ENCODE data around the gene SARDH. TPM values are rescaled to one million over a fixed set of nuclear protein-coding genes. Genes with fewer than 3 reads are reported as not detected.

The SARDH gene
- total RNA-seq, 6 experiments from 2014 or later = 67.3 to 183 (median 101) TPM

DNA sequence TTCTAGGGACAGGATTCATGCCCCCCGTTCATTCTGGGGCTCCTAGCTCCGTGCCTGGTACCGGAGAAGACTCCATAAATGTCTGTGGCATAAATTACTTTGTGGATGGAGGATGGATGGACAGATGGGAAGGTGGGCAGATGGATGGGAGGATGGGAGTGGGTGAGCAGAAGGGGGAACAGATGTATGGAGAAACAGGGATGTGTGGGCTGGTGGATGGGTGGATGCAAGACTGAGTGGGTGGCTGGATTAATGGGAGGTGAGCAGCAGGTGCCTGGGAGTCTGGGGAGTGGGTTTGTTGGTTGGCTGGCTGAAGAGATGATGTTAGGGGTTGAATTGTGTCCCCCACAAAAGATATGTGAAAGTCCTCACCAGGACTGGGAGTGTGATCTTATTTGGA, 43.5 kb downstream of the SARDH start:
- Histone ChIP-seq H3K9me3 (no peaks in the 10 kb centered on the region), H3K27me3 (no peaks in the 10 kb centered on the region), H3K27ac (no peak overlapping the region), H3K36me3 (peaks cover 0 to 54% (median 23%) of the 10 kb centered on the region in 4 donors), H3K4me1 (peaks cover 0 to 11% (median 0%) of the 10 kb centered on the region in 4 donors), H3K4me3 (no peak overlapping the region)
- DNase-seq (no peak), ATAC-seq (no peak)
- 63% methylated on average over 3 of the region's 3 CpGs for WGBS (ENCODE audit: insufficient coverage, low coverage, low lambda C conversion rate, missing lambda C conversion rate)
- no peak for TF ChIP-seq POLR2A (IDR thresholded peaks at IDR 0.05)
- TF ChIP-seq, protein P1, sequence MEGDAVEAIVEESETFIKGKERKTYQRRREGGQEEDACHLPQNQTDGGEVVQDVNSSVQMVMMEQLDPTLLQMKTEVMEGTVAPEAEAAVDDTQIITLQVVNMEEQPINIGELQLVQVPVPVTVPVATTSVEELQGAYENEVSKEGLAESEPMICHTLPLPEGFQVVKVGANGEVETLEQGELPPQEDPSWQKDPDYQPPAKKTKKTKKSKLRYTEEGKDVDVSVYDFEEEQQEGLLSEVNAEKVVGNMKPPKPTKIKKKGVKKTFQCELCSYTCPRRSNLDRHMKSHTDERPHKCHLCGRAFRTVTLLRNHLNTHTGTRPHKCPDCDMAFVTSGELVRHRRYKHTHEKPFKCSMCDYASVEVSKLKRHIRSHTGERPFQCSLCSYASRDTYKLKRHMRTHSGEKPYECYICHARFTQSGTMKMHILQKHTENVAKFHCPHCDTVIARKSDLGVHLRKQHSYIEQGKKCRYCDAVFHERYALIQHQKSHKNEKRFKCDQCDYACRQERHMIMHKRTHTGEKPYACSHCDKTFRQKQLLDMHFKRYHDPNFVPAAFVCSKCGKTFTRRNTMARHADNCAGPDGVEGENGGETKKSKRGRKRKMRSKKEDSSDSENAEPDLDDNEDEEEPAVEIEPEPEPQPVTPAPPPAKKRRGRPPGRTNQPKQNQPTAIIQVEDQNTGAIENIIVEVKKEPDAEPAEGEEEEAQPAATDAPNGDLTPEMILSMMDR (IDR thresholded peaks at IDR 0.05) = no peak
- intact Hi-C loops (cut with DNase I) = no loop called here

GRCh38 chr9:133693703-133694529, 44.2 kb downstream of the SARDH start:
- peaks cover 0 to 62% (median 26%) of the 10 kb centered on the region in 4 donors for H3K36me3 ChIP-seq

DNA sequence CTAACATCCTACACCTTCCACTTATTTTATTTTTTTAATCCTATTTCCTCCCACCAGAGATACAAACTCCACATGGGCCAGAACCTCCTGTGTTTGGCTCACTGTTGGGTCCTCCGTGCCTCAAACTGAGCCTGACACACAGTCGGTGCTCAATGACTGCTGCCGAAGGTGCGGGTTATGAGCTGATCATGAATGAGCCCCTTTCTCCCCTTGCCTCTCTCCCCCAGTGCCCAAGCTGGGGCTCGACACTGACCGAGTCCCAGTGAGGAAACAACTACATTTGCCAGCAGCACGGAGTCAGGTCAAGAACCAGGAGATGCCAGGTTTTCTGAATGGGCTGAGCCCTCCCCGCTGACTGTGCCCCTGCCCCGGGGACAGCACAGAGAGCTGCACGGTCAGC, 45.0 kb downstream of the SARDH start:
- intact Hi-C loops (cut with DNase I) = no loop called here
- Histone ChIP-seq H3K27ac (no peak overlapping the region), H3K27me3 (no peaks in the 10 kb centered on the region), H3K9me3 (no peaks in the 10 kb centered on the region), H3K4me3 (no peak overlapping the region), H3K4me1 (peaks cover 0 to 11% (median 0%) of the 10 kb centered on the region in 4 donors), H3K36me3 (peaks cover 0 to 63% (median 26%) of the 10 kb centered on the region in 4 donors)
- 85% methylated on average over 7 of the region's 10 CpGs for WGBS (ENCODE audit: insufficient coverage, low coverage, low lambda C conversion rate, missing lambda C conversion rate)
- ATAC-seq (no peak), DNase-seq (no peak)
- TF ChIP-seq, protein P1 (IDR thresholded peaks at IDR 0.05) = no peak
- no peak for TF ChIP-seq POLR2A (IDR thresholded peaks at IDR 0.05)

More at GRCh38 chr9:133693703-133694529, 44.2 kb downstream of the SARDH start:
- intact Hi-C loops (cut with DNase I) = no loop called here
- no peaks in the 10 kb centered on the region for H3K9me3 ChIP-seq
- 83% methylated on average over 7 of the region's 32 CpGs for WGBS (ENCODE audit: insufficient coverage, low coverage, low lambda C conversion rate, missing lambda C conversion rate)
- TF ChIP-seq POLR2A (IDR thresholded peaks at IDR 0.05) = no peak
- TF ChIP-seq, protein P1 (IDR thresholded peaks at IDR 0.05) = no peak
- H3K27me3 ChIP-seq = no peaks in the 10 kb centered on the region
- no peak overlapping the region for H3K4me3 ChIP-seq
- no peak overlapping the region for H3K27ac ChIP-seq
- peaks cover 0 to 11% (median 0%) of the 10 kb centered on the region in 4 donors for H3K4me1 ChIP-seq
- DNase-seq = peak in 1 of 3 donors; percentile 7
- no peak for ATAC-seq

DNA sequence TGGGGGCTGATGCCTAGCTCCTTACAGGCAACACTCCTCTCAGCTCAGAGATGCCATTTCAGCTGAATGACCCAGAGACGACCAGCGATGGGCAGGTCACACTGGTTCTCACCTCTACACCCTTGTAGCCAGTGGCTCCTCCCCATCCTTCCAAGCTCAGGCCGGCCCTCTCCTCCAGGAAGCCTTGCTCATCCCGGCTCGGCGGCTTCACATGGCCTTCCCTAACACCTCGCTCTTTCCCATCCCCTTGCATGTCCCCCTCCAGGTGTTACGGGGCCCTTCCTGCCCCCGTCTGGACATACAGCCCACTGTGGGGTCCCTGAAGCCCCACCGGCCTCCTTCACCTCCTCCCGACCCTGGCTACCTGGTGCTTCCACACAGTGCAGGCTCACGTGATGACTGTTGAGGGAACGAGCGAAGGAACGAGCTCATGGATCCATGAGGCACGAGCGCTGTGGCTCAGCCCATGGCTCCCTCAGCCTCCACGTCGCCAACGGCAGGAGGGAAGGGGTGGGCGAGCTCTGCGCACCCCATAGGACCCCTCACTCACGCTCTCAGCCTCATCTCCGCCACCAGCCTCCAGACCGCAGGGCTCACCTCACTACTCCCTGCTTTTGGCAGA, 45.7 kb downstream of the SARDH start:
- Histone ChIP-seq H3K4me3 (no peak overlapping the region), H3K27me3 (no peaks in the 10 kb centered on the region), H3K27ac (no peak overlapping the region), H3K9me3 (no peaks in the 10 kb centered on the region), H3K36me3 (peaks cover 0 to 63% (median 26%) of the 10 kb centered on the region in 4 donors), H3K4me1 (peaks cover 0 to 11% (median 0%) of the 10 kb centered on the region in 4 donors)
- peak in 2 of 3 donors; percentile 8 to 47 for DNase-seq
- intact Hi-C loops (cut with DNase I) = no loop called here
- TF ChIP-seq, protein P1 (IDR thresholded peaks at IDR 0.05) = no peak
- no peak for TF ChIP-seq POLR2A (IDR thresholded peaks at IDR 0.05)
- 80% methylated on average over 1 of the region's 25 CpGs for WGBS (ENCODE audit: insufficient coverage, low coverage, low lambda C conversion rate, missing lambda C conversion rate)
- no peak for ATAC-seq

All from right lobe of liver (tissue), 6 donors.